ENCODE results near the gene TRIAP1. TPM values are rescaled to one million over a fixed set of nuclear protein-coding genes. Genes with fewer than 3 reads are reported as not detected.

Gene TRIAP1
- polyA plus RNA-seq, 2 donors = 19.2 to 28.0 TPM

GRCh38 chr12:120417917-120418580, 28.1 kb downstream of the TRIAP1 start:
- H3K27me3 ChIP-seq (ENCODE audit: control insufficient read depth in 1 of 2, insufficient read depth in 2 of 2, low read length in 2 of 2) = no peaks in the 10 kb centered on the region

DNA sequence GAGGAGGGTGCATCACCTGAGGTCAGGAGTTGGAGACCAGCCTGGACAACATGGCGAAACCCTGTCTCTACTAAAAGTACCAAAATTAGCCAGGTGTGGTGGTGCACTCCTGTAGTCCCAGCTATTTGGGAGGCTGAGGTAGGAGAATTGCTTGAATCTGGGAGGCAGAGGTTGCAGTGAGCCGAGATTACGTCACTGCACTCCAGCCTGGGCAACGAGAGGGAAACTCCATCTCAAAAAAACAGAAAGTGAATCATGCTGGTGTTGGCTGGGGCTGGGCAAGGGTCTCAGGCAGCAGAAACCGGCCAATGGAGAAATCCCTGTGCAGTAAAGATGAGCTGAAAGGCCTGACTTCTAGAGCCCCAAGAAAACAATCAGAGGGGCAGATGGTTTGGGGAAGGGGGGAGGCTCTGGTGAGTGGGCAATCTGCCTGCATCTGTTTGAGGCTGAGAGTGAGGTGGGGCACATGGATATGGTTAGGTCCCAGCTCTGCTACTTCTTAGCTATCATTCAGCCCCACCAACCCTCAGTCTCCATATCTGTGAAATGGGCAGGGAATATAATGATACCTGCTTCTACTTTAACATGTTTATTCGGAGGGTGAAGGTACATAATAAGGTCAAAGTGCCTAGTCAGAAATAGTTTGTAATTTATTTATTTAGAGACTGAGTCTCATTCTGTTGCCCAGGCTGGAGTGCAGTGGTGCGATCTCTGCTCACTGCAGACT, 29.5 kb downstream of the TRIAP1 start:
- Histone ChIP-seq H3K27me3 (ENCODE audit: control insufficient read depth in 1 of 2, insufficient read depth in 2 of 2, low read length in 2 of 2) (no peaks in the 10 kb centered on the region), H3K4me3 (ENCODE audit: low read depth in 1 of 2, low read length in 2 of 2) (no peak overlapping the region), H3K9me3 (ENCODE audit: control insufficient read depth in 2 of 2, insufficient read depth in 1 of 2, low read depth in 1 of 2, low read length in 1 of 2) (no peaks in the 10 kb centered on the region), H3K4me1 (ENCODE audit: control insufficient read depth in 2 of 2, insufficient read depth in 2 of 2, low read length in 1 of 2) (no peaks in the 10 kb centered on the region), H3K27ac (ENCODE audit: low read depth in 2 of 2, low read length in 1 of 2) (no peak overlapping the region), H3K36me3 (ENCODE audit: control insufficient read depth in 2 of 2, insufficient read depth in 2 of 2, low read length in 1 of 2) (no peaks in the 10 kb centered on the region)
- 78 to 79% methylated on average over 7 of the region's 7 CpGs for WGBS, 2 donors

More at GRCh38 chr12:120417917-120418580, 28.1 kb downstream of the TRIAP1 start:
- H3K4me1 ChIP-seq (ENCODE audit: control insufficient read depth in 2 of 2, insufficient read depth in 2 of 2, low read length in 1 of 2) = no peaks in the 10 kb centered on the region
- WGBS, 2 donors = 54 to 63% methylated on average over 4 of the region's 4 CpGs
- no peak overlapping the region for H3K4me3 ChIP-seq (ENCODE audit: low read depth in 1 of 2, low read length in 2 of 2)
- no peak overlapping the region for H3K27ac ChIP-seq (ENCODE audit: low read depth in 2 of 2, low read length in 1 of 2)
- H3K9me3 ChIP-seq (ENCODE audit: control insufficient read depth in 2 of 2, insufficient read depth in 1 of 2, low read depth in 1 of 2, low read length in 1 of 2) = no peaks in the 10 kb centered on the region
- no peaks in the 10 kb centered on the region for H3K36me3 ChIP-seq (ENCODE audit: control insufficient read depth in 2 of 2, insufficient read depth in 2 of 2, low read length in 1 of 2)

- no peaks in the 10 kb centered on the region for H3K9me3 ChIP-seq (ENCODE audit: control insufficient read depth in 2 of 2, insufficient read depth in 1 of 2, low read depth in 1 of 2, low read length in 1 of 2)
- H3K27ac ChIP-seq (ENCODE audit: low read depth in 2 of 2, low read length in 1 of 2) = no peak overlapping the region
- H3K36me3 ChIP-seq (ENCODE audit: control insufficient read depth in 2 of 2, insufficient read depth in 2 of 2, low read length in 1 of 2) = no peaks in the 10 kb centered on the region
- no peaks in the 10 kb centered on the region for H3K27me3 ChIP-seq (ENCODE audit: control insufficient read depth in 1 of 2, insufficient read depth in 2 of 2, low read length in 2 of 2)
- H3K4me1 ChIP-seq (ENCODE audit: control insufficient read depth in 2 of 2, insufficient read depth in 2 of 2, low read length in 1 of 2) = no peaks in the 10 kb centered on the region
- 39 to 45% methylated on average over 13 of the region's 13 CpGs for WGBS, 2 donors
- H3K4me3 ChIP-seq (ENCODE audit: low read depth in 1 of 2, low read length in 2 of 2) = no peak overlapping the region
Measured at GRCh38 chr12:120413901-120414695, 32.1 kb downstream of the TRIAP1 start.

GRCh38 chr12:120412421-120412820, 33.8 kb downstream of the TRIAP1 start:
- no peaks in the 10 kb centered on the region for H3K36me3 ChIP-seq (ENCODE audit: control insufficient read depth in 2 of 2, insufficient read depth in 2 of 2, low read length in 1 of 2)
- no peak overlapping the region for H3K27ac ChIP-seq (ENCODE audit: low read depth in 2 of 2, low read length in 1 of 2)
- WGBS, 2 donors = 79 to 84% methylated on average over 7 of the region's 7 CpGs
- no peak overlapping the region for H3K4me3 ChIP-seq (ENCODE audit: low read depth in 1 of 2, low read length in 2 of 2)
- H3K9me3 ChIP-seq (ENCODE audit: control insufficient read depth in 2 of 2, insufficient read depth in 1 of 2, low read depth in 1 of 2, low read length in 1 of 2) = no peaks in the 10 kb centered on the region
- no peaks in the 10 kb centered on the region for H3K27me3 ChIP-seq (ENCODE audit: control insufficient read depth in 1 of 2, insufficient read depth in 2 of 2, low read length in 2 of 2)
- H3K4me1 ChIP-seq (ENCODE audit: control insufficient read depth in 2 of 2, insufficient read depth in 2 of 2, low read length in 1 of 2) = no peaks in the 10 kb centered on the region

GRCh38 chr12:120408771-120409170, 37.4 kb downstream of the TRIAP1 start:
- Histone ChIP-seq H3K4me1 (ENCODE audit: control insufficient read depth in 2 of 2, insufficient read depth in 2 of 2, low read length in 1 of 2) (no peaks in the 10 kb centered on the region), H3K4me3 (ENCODE audit: low read depth in 1 of 2, low read length in 2 of 2) (no peak overlapping the region), H3K9me3 (ENCODE audit: control insufficient read depth in 2 of 2, insufficient read depth in 1 of 2, low read depth in 1 of 2, low read length in 1 of 2) (no peaks in the 10 kb centered on the region), H3K27ac (ENCODE audit: low read depth in 2 of 2, low read length in 1 of 2) (no peak overlapping the region), H3K36me3 (ENCODE audit: control insufficient read depth in 2 of 2, insufficient read depth in 2 of 2, low read length in 1 of 2) (no peaks in the 10 kb centered on the region), H3K27me3 (ENCODE audit: control insufficient read depth in 1 of 2, insufficient read depth in 2 of 2, low read length in 2 of 2) (no peaks in the 10 kb centered on the region)
- 93 to 96% methylated on average over 11 of the region's 11 CpGs for WGBS, 2 donors

- Histone ChIP-seq H3K4me3 (ENCODE audit: low read depth in 1 of 2, low read length in 2 of 2) (no peak overlapping the region), H3K9me3 (ENCODE audit: control insufficient read depth in 2 of 2, insufficient read depth in 1 of 2, low read depth in 1 of 2, low read length in 1 of 2) (no peaks in the 10 kb centered on the region), H3K4me1 (ENCODE audit: control insufficient read depth in 2 of 2, insufficient read depth in 2 of 2, low read length in 1 of 2) (no peaks in the 10 kb centered on the region), H3K27me3 (ENCODE audit: control insufficient read depth in 1 of 2, insufficient read depth in 2 of 2, low read length in 2 of 2) (no peaks in the 10 kb centered on the region), H3K27ac (ENCODE audit: low read depth in 2 of 2, low read length in 1 of 2) (no peak overlapping the region), H3K36me3 (ENCODE audit: control insufficient read depth in 2 of 2, insufficient read depth in 2 of 2, low read length in 1 of 2) (no peaks in the 10 kb centered on the region)
- WGBS, 2 donors = 92 to 97% methylated on average over 3 of the region's 3 CpGs
Measured at GRCh38 chr12:120406553-120406952, 39.6 kb downstream of the TRIAP1 start.

GRCh38 chr12:120406069-120406468, 40.1 kb downstream of the TRIAP1 start:
- H3K27me3 ChIP-seq (ENCODE audit: control insufficient read depth in 1 of 2, insufficient read depth in 2 of 2, low read length in 2 of 2) = no peaks in the 10 kb centered on the region
- no peaks in the 10 kb centered on the region for H3K9me3 ChIP-seq (ENCODE audit: control insufficient read depth in 2 of 2, insufficient read depth in 1 of 2, low read depth in 1 of 2, low read length in 1 of 2)
- no peaks in the 10 kb centered on the region for H3K36me3 ChIP-seq (ENCODE audit: control insufficient read depth in 2 of 2, insufficient read depth in 2 of 2, low read length in 1 of 2)
- no peak overlapping the region for H3K4me3 ChIP-seq (ENCODE audit: low read depth in 1 of 2, low read length in 2 of 2)
- H3K27ac ChIP-seq (ENCODE audit: low read depth in 2 of 2, low read length in 1 of 2) = no peak overlapping the region
- WGBS, 2 donors = 80 to 84% methylated on average over 3 of the region's 3 CpGs
- H3K4me1 ChIP-seq (ENCODE audit: control insufficient read depth in 2 of 2, insufficient read depth in 2 of 2, low read length in 1 of 2) = no peaks in the 10 kb centered on the region

- Histone ChIP-seq H3K36me3 (ENCODE audit: control insufficient read depth in 2 of 2, insufficient read depth in 2 of 2, low read length in 1 of 2) (no peaks in the 10 kb centered on the region), H3K9me3 (ENCODE audit: control insufficient read depth in 2 of 2, insufficient read depth in 1 of 2, low read depth in 1 of 2, low read length in 1 of 2) (no peaks in the 10 kb centered on the region), H3K4me3 (ENCODE audit: low read depth in 1 of 2, low read length in 2 of 2) (no peak overlapping the region), H3K4me1 (ENCODE audit: control insufficient read depth in 2 of 2, insufficient read depth in 2 of 2, low read length in 1 of 2) (no peaks in the 10 kb centered on the region), H3K27me3 (ENCODE audit: control insufficient read depth in 1 of 2, insufficient read depth in 2 of 2, low read length in 2 of 2) (no peaks in the 10 kb centered on the region), H3K27ac (ENCODE audit: low read depth in 2 of 2, low read length in 1 of 2) (no peak overlapping the region)
- 68 to 80% methylated on average over 1 of the region's 1 CpG for WGBS, 2 donors
Measured at GRCh38 chr12:120404271-120404670, 41.9 kb downstream of the TRIAP1 start.

GRCh38 chr12:120403869-120404268, 42.3 kb downstream of the TRIAP1 start:
- H3K27ac ChIP-seq (ENCODE audit: low read depth in 2 of 2, low read length in 1 of 2) = no peak overlapping the region
- H3K9me3 ChIP-seq (ENCODE audit: control insufficient read depth in 2 of 2, insufficient read depth in 1 of 2, low read depth in 1 of 2, low read length in 1 of 2) = no peaks in the 10 kb centered on the region
- WGBS, 2 donors = 72% methylated on average over 3 of the region's 3 CpGs

More at GRCh38 chr12:120403869-120404268, 42.3 kb downstream of the TRIAP1 start:
- Histone ChIP-seq H3K4me1 (ENCODE audit: control insufficient read depth in 2 of 2, insufficient read depth in 2 of 2, low read length in 1 of 2) (no peaks in the 10 kb centered on the region), H3K27me3 (ENCODE audit: control insufficient read depth in 1 of 2, insufficient read depth in 2 of 2, low read length in 2 of 2) (no peaks in the 10 kb centered on the region), H3K36me3 (ENCODE audit: control insufficient read depth in 2 of 2, insufficient read depth in 2 of 2, low read length in 1 of 2) (no peaks in the 10 kb centered on the region), H3K4me3 (ENCODE audit: low read depth in 1 of 2, low read length in 2 of 2) (no peak overlapping the region)

Data from esophagus (tissue), 2 donors.